ENCODE results near the gene ARHGAP10.

DNA sequence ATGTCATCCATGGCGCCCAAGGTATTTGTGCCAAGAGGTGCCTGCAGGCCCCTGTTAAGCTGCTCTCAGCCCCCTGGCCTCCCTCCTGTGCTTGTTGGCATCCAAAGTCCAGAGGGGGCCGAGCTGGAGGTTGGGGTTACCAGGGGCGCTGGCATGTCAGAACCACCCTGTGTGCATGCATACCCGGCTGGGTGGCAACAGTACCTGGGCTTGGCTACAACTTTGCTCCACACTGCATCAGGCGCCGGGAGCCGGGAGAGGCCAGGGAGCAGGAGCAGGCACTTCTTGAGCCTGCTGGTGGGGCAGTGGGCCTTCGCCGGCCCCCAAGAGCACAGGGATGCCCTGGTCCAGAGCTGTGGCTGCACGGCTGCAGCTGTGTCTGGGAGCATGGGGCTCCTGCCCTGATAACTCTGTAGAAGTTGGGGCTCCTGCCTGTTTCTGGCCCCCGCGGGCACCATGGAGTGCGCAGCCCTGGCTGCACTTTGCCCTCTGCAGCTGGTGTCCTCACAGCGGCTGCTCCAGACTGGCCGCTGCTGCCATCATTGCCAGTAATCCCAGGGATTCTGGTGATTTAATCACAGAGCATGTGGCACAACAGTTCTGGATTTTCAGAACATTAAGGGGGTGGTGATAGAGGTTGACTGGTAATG is 130.3 kb downstream of the ARHGAP10 start:
- TF ChIP-seq, protein P1, sequence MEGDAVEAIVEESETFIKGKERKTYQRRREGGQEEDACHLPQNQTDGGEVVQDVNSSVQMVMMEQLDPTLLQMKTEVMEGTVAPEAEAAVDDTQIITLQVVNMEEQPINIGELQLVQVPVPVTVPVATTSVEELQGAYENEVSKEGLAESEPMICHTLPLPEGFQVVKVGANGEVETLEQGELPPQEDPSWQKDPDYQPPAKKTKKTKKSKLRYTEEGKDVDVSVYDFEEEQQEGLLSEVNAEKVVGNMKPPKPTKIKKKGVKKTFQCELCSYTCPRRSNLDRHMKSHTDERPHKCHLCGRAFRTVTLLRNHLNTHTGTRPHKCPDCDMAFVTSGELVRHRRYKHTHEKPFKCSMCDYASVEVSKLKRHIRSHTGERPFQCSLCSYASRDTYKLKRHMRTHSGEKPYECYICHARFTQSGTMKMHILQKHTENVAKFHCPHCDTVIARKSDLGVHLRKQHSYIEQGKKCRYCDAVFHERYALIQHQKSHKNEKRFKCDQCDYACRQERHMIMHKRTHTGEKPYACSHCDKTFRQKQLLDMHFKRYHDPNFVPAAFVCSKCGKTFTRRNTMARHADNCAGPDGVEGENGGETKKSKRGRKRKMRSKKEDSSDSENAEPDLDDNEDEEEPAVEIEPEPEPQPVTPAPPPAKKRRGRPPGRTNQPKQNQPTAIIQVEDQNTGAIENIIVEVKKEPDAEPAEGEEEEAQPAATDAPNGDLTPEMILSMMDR (conservative IDR thresholded peaks at IDR 0.05; ENCODE audit: low read depth, low read length), result no peak
- TF ChIP-seq EZH2 (IDR thresholded peaks at IDR 0.05; ENCODE audit: borderline replicate concordance, low read depth, low read length, poor library complexity, severe bottlenecking), result no peak

All from A673 (cell line).